GM12892 (cell line): ENCODE data around the gene CBLN1.
"Not testable (repeated sequence)": the region's sequence is repeated elsewhere in the genome, so short reads cannot be mapped to it uniquely, and the experiment has no call there.

Experiments
- DNase-seq: peaks from one replicate; pipeline ENCODE4 v3.0.0; 2011; ENCODE audit not compliant: insufficient read length
- FAIRE-seq: peaks from 2 replicates; lab custom pipeline; 2011; peaks lifted over from hg19 to GRCh38; lab: Jason Lieb, UNC
- POLR2A ChIP-seq: IDR thresholded peaks from 2 replicates; pipeline ENCODE4 v1.6.1; 2011; ENCODE audit warnings: low read depth, low read length, control low read depth
- POLR2AphosphoS5 ChIP-seq: IDR thresholded peaks from 2 replicates; pipeline ENCODE4 v1.6.1; 2011; ENCODE audit warnings: low read depth, low read length, control low read depth
- TAF1 ChIP-seq: IDR thresholded peaks from 2 replicates; pipeline ENCODE4 v1.6.1; 2011; ENCODE audit warnings: low read depth, mild to moderate bottlenecking, control low read depth, low read length, borderline replicate concordance

Gene CBLN1

GRCh38 chr16:49260253-49260652 is 21.4 kb downstream of the CBLN1 start:
- no peak for FAIRE-seq
- no peak for DNase-seq
- no peak for TF ChIP-seq POLR2A

- FAIRE-seq = no peak
- no peak for DNase-seq
- TF ChIP-seq POLR2A (no peak), TAF1 (no peak), POLR2AphosphoS5 (no peak)
Observed at GRCh38 chr16:49259330-49259729, 22.3 kb downstream of the CBLN1 start.

GRCh38 chr16:49250689-49251088 is 30.9 kb downstream of the CBLN1 start:
- no peak for DNase-seq
- FAIRE-seq = no peak

GRCh38 chr16:49248227-49248626 is 33.4 kb downstream of the CBLN1 start:
- FAIRE-seq = no peak

More at GRCh38 chr16:49250689-49251088, 30.9 kb downstream of the CBLN1 start:
- TF ChIP-seq POLR2A (no peak), POLR2AphosphoS5 (no peak), TAF1 (no peak)

GRCh38 chr16:49236216-49236615 is 45.4 kb downstream of the CBLN1 start:
- no peak for FAIRE-seq
- no peak for DNase-seq
- TF ChIP-seq TAF1 (no peak), POLR2A (no peak), POLR2AphosphoS5 (no peak)

More at GRCh38 chr16:49248227-49248626, 33.4 kb downstream of the CBLN1 start:
- TF ChIP-seq POLR2AphosphoS5 = no peak
- TF ChIP-seq POLR2A = no peak
- TF ChIP-seq TAF1 = no peak
- no peak for DNase-seq

GRCh38 chr16:49228335-49228734 is 53.3 kb downstream of the CBLN1 start:
- not testable (repeated sequence) for FAIRE-seq, DNase-seq
